IMR-90 (cell line): ENCODE results near the gene RAX2.

ENCODE experiments used
- BHLHE40 ChIP-seq: fragments of 150-350 bp; IDR thresholded peaks from 2 replicates; pipeline ENCODE4 v1.6.1; 2016; ENCODE audit warnings: mild to moderate bottlenecking, low read depth, low read length
- CHD1 ChIP-seq: IDR thresholded peaks from 2 replicates; pipeline ENCODE4 v1.6.1; 2012; ENCODE audit warnings: low read depth, low read length, improper control_type of control experiment
- CTCF ChIP-seq: conservative IDR thresholded peaks from 2 replicates; pipeline ENCODE4 v1.5.1; 2012; ENCODE audit warnings: mild to moderate bottlenecking, low read depth, low read length, improper control_type of control experiment
- FOS ChIP-seq: fragments of 150-350 bp; IDR thresholded peaks from 2 replicates; pipeline ENCODE4 v1.6.1; 2016; ENCODE audit warnings: low read depth, low read length
- MAFK ChIP-seq: IDR thresholded peaks from 2 replicates; pipeline ENCODE4 v1.6.1; 2012; ENCODE audit warnings: low read depth, low read length, improper control_type of control experiment
- POLR2A ChIP-seq: IDR thresholded peaks from 2 replicates; pipeline ENCODE4 v1.6.1; 2012; ENCODE audit warnings: mild to moderate bottlenecking, low read depth, low read length
- RAD21 ChIP-seq: IDR thresholded peaks from 2 replicates; pipeline ENCODE4 v1.6.1; 2012; ENCODE audit warnings: low read length, improper control_type of control experiment
- USF2 ChIP-seq: fragments of 150-350 bp; IDR thresholded peaks from 2 replicates; pipeline ENCODE4 v1.6.1; 2017; ENCODE audit warnings: mild to moderate bottlenecking, antibody characterized with exemption, low read length, low read depth

- TF ChIP-seq CTCF = no peak
- no peak for TF ChIP-seq RAD21
- TF ChIP-seq MAFK = no peak
- TF ChIP-seq FOS = no peak
- no peak for TF ChIP-seq BHLHE40
- TF ChIP-seq CHD1 = no peak
- no peak for TF ChIP-seq USF2
- TF ChIP-seq POLR2A = no peak
Observed at GRCh38 chr19:3781603-3782002, 9.6 kb upstream of the RAX2 start.
